Naive thymus-derived CD8-positive, alpha-beta T cell (primary cell): ENCODE data around the gene DPY19L3. TPM values are rescaled to one million over a fixed set of nuclear protein-coding genes. Genes with fewer than 3 reads are reported as not detected.

ENCODE experiments used
- ATAC-seq, 2 donors: fragments of 150-1000 bp; cut with Tn5 transposase in 1 of 2; sonication (Bioruptor Pico), chemical (Tn5 transposase) in 1 of 2; 1 replicate in 1 of 2; 2 replicates in 1 of 2; pipeline ENCODE4 v1.10.0; 2021; ENCODE audit warnings: mild to moderate bottlenecking in 2 of 2, moderate library complexity in 2 of 2
- POLR2A ChIA-PET: fragments of 350-600 bp; sonication (Branson Sonifier 250); formaldehyde crosslinking; loops from one replicate; lab custom pipeline; 2021; ENCODE audit warnings: antibody characterized with exemption; lab: Charles Lee
- DNase-seq, 10 donors: peaks; one replicate each; pipeline versions ENCODE4 v3.0.0 to v3.0.0-alpha.2; 2020 to 2022
- H3K27ac Mint-ChIP-seq, 10 donors: one replicate each; pipeline ENCODE4 v1.8.0; 2020 to 2022; ENCODE audit warnings: mild to moderate bottlenecking in 10 of 10, mixed read lengths in 10 of 10, moderate library complexity in 4 of 10, inconsistent platforms in 1 of 10
- H3K27me3 Mint-ChIP-seq, 5 donors: one replicate each; pipeline ENCODE4 v1.8.0; 2021 to 2022; ENCODE audit warnings: mixed read lengths in 5 of 5
- H3K36me3 Mint-ChIP-seq, 3 donors: one replicate each; pipeline ENCODE4 v1.8.0; 2020 to 2022; ENCODE audit warnings: mixed read lengths in 3 of 3, mild to moderate bottlenecking in 2 of 3, inconsistent platforms in 1 of 3
- H3K4me1 Mint-ChIP-seq, 4 donors: one replicate each; pipeline ENCODE4 v1.8.0; 2021 to 2022; ENCODE audit warnings: mixed read lengths in 4 of 4
- H3K4me3 Mint-ChIP-seq, 10 donors: one replicate each; pipeline ENCODE4 v1.8.0; 2020 to 2022; ENCODE audit warnings: mild to moderate bottlenecking in 10 of 10, mixed read lengths in 10 of 10, moderate library complexity in 6 of 10, inconsistent platforms in 1 of 10
- H3K9me3 Mint-ChIP-seq, 9 donors: one replicate each; pipeline ENCODE4 v1.8.0; 2020 to 2022; ENCODE audit warnings: mixed read lengths in 9 of 9, mild to moderate bottlenecking in 3 of 9, inconsistent platforms in 1 of 9, moderate library complexity in 1 of 9
- polyA plus RNA-seq, 3 donors: library from polyadenylated mRNA; unstranded; fragments of 300-500 nt; fragmentation: Illumina TruSeq; gene quantifications; one replicate each; pipeline ENCODE4 v1.2.3, GENCODE V29; 2021
- total RNA-seq, 8 experiments: library from RNA in 2 of 8; stranded (reverse) in 2 of 8; gene quantifications; one replicate each; pipeline ENCODE4 v1.2.3 and lab custom pipeline; 2021 to 2026

The DPY19L3 gene
- total RNA-seq (10 to 100 TPM; 23.8 to 24.3 TPM), polyA plus RNA-seq (1 to 10 TPM; 2.5 to 4.3 (median 3.9) TPM), total RNA-seq (lab: John Stamatoyannopoulos, UW) (14.3 to 33.9 (median 29.6) reads per million in 6 experiments)

DNA sequence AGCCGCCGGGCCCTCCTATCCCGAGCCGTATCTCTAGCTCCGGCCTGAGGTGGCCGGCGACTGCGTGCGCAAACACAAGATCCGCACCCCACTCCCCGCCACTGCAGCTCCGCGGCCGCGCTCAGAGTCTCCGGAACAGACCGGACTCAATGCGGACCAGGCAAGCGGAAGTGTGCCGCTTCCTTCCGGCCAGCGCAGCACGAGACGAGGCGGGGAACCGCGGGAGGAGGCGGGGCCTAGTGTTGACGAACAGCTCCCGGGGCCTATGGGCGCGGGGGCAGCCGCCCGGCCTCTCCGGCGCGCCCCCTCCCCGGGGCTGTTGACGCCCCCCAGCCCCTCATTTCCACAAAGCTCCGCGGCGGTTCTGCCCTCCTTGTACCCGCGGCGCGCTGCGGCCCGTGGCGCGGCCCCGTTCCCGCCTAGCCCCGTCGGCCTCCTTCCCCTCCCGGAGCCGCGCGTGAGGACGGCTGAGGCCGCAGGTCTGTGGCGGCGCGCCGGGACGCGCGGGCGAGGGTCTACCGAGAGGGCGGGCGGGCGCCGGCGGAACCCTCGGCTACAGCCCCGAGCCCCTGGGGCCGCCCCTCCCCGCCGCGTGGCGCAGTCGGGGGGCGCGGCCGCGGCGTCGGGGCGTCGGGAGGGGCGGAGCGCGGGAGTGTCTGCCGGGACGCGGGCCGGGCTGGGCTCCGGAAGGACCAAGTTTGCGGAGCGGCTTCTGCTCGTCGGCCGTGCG, at the start of gene DPY19L3:
Gene DPY19L3 (plus strand): TSS at position 340 of the 730 bp plus-strand sequence. CDS start 2,484 bp downstream, outside the sequence.
- DNase-seq, result peak; percentile 78 to 94 (median 84)
- no peaks in the 10 kb centered on the region for H3K9me3 Mint-ChIP-seq
- peaks cover 10 to 30% (median 27%) of the 10 kb centered on the region in 4 donors for H3K4me1 Mint-ChIP-seq
- ATAC-seq, result peak; percentile 87 to 89
- POLR2A ChIA-PET, result interaction anchor here (0.7 to 2.9 kb wide), 12 partner anchors 16 to 771 kb away, joined by 3 to 23 read pairs (median 6); partner anchors contain the start of genes PDCD5, RGS9BP and ZNF507
- peak within 1 kb of the TSS; percentile 57 to 94 (median 94) for H3K27ac Mint-ChIP-seq
- peak within 1 kb of the TSS; percentile 79 to 94 (median 90) for H3K4me3 Mint-ChIP-seq
- H3K27me3 Mint-ChIP-seq, result no peaks in the 10 kb centered on the region
- peaks cover 0 to 18% (median 3%) of the 10 kb centered on the region in 3 donors for H3K36me3 Mint-ChIP-seq

DNA sequence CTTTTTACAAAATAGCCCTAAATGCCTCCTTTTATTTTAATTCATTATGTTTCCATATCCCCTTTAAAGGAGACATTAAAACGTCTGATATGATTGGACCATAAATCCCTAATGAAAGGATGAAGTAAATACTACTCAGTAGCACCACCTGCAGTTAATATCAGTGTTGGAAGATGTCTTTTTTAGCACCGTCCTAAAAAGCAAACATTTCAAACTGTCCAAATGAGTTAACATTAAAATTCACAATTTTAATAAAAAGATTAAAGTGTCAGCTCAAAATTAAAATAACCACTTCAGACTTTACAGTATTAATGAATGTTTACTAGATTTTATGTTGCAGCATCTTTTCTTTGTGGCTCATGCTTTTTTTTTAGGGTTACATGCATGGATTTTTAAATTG, 47.9 kb upstream of the DPY19L3 start:
- H3K27me3 Mint-ChIP-seq, result no peaks in the 10 kb centered on the region
- POLR2A ChIA-PET, result interaction anchor here (0.7 to 1.7 kb wide), 2 partner anchors 12 to 110 kb away, joined by 3 to 4 read pairs; partner anchors contain the start of gene ZNF507
- H3K4me1 Mint-ChIP-seq, result peaks cover 25 to 71% (median 58%) of the 10 kb centered on the region in 4 donors
- DNase-seq (no peak), ATAC-seq (no peak)
- H3K9me3 Mint-ChIP-seq, result peaks cover 0 to 4% (median 0%) of the 10 kb centered on the region in 9 donors
- no peak overlapping the region for H3K4me3 Mint-ChIP-seq
- H3K27ac Mint-ChIP-seq, result no peak overlapping the region
- peaks cover 0 to 97% (median 55%) of the 10 kb centered on the region in 3 donors for H3K36me3 Mint-ChIP-seq

GRCh38 chr19:32358321-32358720, 47.2 kb upstream of the DPY19L3 start:
- no peak for ATAC-seq
- POLR2A ChIA-PET, result interaction anchor here (1.7 kb wide), 1 partner anchor 13 kb away, joined by 4 read pairs; the partner anchor contains the start of gene ZNF507
- H3K27ac Mint-ChIP-seq, result peak overlapping the region in 1 of 10 donors; percentile 48

DNA sequence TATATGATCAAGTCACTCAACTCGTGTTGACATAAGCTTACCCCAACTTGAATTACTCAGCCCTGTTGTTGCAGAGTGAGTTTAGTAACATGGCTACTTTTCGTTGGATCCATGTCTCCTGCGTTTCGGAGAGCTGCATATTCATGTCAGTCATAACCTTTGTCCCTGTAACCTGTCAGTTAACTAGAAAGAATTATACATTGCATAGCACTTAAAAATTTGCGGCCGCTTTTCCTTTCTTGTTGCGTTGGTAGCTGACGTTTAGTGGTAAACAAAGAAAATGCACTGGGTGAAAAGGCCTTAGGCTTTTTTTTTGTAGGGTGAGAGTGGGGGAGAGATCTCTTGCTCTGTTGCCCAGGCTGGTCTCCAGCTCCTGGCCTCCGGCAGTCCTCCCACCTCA, 46.0 kb upstream of the DPY19L3 start:
- Mint-ChIP-seq H3K27ac (peak overlapping the region in 1 of 10 donors; percentile 27), H3K4me3 (no peak overlapping the region), H3K4me1 (peaks cover 31 to 70% (median 59%) of the 10 kb centered on the region in 4 donors), H3K9me3 (no peaks in the 10 kb centered on the region), H3K36me3 (peaks cover 7 to 96% (median 53%) of the 10 kb centered on the region in 3 donors), H3K27me3 (no peaks in the 10 kb centered on the region)
- no peak for ATAC-seq
- DNase-seq, result no peak
- POLR2A ChIA-PET, result no interaction called here

More at GRCh38 chr19:32358321-32358720, 47.2 kb upstream of the DPY19L3 start:
- Mint-ChIP-seq H3K27me3 (no peaks in the 10 kb centered on the region), H3K4me3 (no peak overlapping the region), H3K4me1 (peaks cover 28 to 71% (median 59%) of the 10 kb centered on the region in 4 donors), H3K36me3 (peaks cover 1 to 97% (median 55%) of the 10 kb centered on the region in 3 donors), H3K9me3 (peaks cover 0 to 4% (median 0%) of the 10 kb centered on the region in 9 donors)
- no peak for DNase-seq

GRCh38 chr19:32361574-32362317, 43.8 kb upstream of the DPY19L3 start:
- H3K27me3 Mint-ChIP-seq, result no peaks in the 10 kb centered on the region
- peaks cover 32 to 73% (median 62%) of the 10 kb centered on the region in 4 donors for H3K4me1 Mint-ChIP-seq
- H3K4me3 Mint-ChIP-seq, result no peak overlapping the region
- peaks cover 11 to 96% (median 44%) of the 10 kb centered on the region in 3 donors for H3K36me3 Mint-ChIP-seq
- no peaks in the 10 kb centered on the region for H3K9me3 Mint-ChIP-seq
- ATAC-seq (no peak), DNase-seq (no peak)
- POLR2A ChIA-PET, result no interaction called here
- H3K27ac Mint-ChIP-seq, result peak overlapping the region in 3 of 10 donors; percentile 13 to 35 (median 17)

DNA sequence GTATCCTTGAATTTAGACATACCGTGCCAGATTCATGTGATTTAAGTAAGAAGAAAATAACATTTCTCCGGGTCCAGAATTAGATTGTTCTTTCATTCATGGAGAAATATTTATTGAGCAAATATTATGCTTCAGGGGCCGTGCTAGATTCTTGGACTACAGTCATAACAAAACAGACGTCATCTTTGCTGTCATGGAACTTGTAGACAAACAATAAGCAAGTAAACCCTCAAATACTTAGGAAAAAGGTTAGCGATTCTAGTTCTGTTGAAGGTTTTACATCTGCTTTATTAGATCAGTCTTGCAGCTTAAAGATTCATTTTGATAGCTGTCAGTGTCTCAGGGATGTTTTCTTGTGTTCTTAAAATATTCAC, 43.3 kb upstream of the DPY19L3 start:
- H3K4me3 Mint-ChIP-seq, result no peak overlapping the region
- peak overlapping the region in 2 of 10 donors; percentile 17 to 35 for H3K27ac Mint-ChIP-seq
- POLR2A ChIA-PET, result no interaction called here
- no peaks in the 10 kb centered on the region for H3K9me3 Mint-ChIP-seq
- peaks cover 11 to 96% (median 40%) of the 10 kb centered on the region in 3 donors for H3K36me3 Mint-ChIP-seq
- no peaks in the 10 kb centered on the region for H3K27me3 Mint-ChIP-seq
- H3K4me1 Mint-ChIP-seq, result peaks cover 32 to 78% (median 67%) of the 10 kb centered on the region in 4 donors
- DNase-seq (no peak), ATAC-seq (no peak)

GRCh38 chr19:32363175-32363574, 42.4 kb upstream of the DPY19L3 start:
- Mint-ChIP-seq H3K4me1 (peaks cover 35 to 84% (median 71%) of the 10 kb centered on the region in 4 donors), H3K4me3 (no peak overlapping the region), H3K27ac (peak overlapping the region in 1 of 10 donors; percentile 55), H3K27me3 (no peaks in the 10 kb centered on the region), H3K9me3 (no peaks in the 10 kb centered on the region), H3K36me3 (peaks cover 11 to 94% (median 38%) of the 10 kb centered on the region in 3 donors)
- POLR2A ChIA-PET, result no interaction called here
- DNase-seq (no peak), ATAC-seq (no peak)

GRCh38 chr19:32363632-32364031, 41.9 kb upstream of the DPY19L3 start:
- Mint-ChIP-seq H3K36me3 (peaks cover 11 to 94% (median 39%) of the 10 kb centered on the region in 3 donors), H3K9me3 (no peaks in the 10 kb centered on the region), H3K27ac (peak overlapping the region in 2 of 10 donors; percentile 32 to 37), H3K27me3 (no peaks in the 10 kb centered on the region), H3K4me1 (peaks cover 35 to 86% (median 75%) of the 10 kb centered on the region in 4 donors), H3K4me3 (no peak overlapping the region)
- no peak for DNase-seq
- POLR2A ChIA-PET, result no interaction called here
- ATAC-seq, result no peak

- no peak for ATAC-seq
- H3K9me3 Mint-ChIP-seq, result no peaks in the 10 kb centered on the region
- H3K36me3 Mint-ChIP-seq, result peaks cover 11 to 90% (median 42%) of the 10 kb centered on the region in 3 donors
- POLR2A ChIA-PET, result no interaction called here
- H3K27me3 Mint-ChIP-seq, result no peaks in the 10 kb centered on the region
- peak overlapping the region in 2 of 10 donors; percentile 24 to 32 for H3K27ac Mint-ChIP-seq
- no peak for DNase-seq
- peaks cover 35 to 89% (median 77%) of the 10 kb centered on the region in 4 donors for H3K4me1 Mint-ChIP-seq
- no peak overlapping the region for H3K4me3 Mint-ChIP-seq
These were observed 41.5 kb upstream of the DPY19L3 start for GRCh38 chr19:32364040-32364439.

DNA sequence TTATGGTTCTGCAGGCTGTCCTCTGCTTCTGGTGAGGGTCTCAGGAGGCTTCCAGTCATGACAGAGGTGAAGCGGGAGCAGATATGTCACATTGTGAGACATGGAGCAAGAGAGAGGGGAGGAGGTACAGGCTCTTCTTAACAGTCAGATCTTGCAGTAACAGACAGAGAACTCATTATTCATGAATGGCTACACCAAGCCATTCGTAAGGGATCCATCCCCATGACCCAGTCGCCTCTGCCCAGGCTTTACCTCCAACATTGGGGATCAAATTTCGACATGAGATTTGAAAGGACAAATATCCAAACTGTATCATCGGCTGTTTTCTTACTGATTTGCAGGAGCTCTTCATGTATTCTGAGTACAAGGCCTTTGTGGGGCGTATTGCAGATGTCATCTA, 38.5 kb upstream of the DPY19L3 start:
- POLR2A ChIA-PET, result no interaction called here
- DNase-seq (no peak), ATAC-seq (no peak)
- Mint-ChIP-seq H3K4me1 (peaks cover 33 to 81% (median 70%) of the 10 kb centered on the region in 4 donors), H3K4me3 (no peak overlapping the region), H3K36me3 (peaks cover 14 to 88% (median 50%) of the 10 kb centered on the region in 3 donors), H3K27me3 (no peaks in the 10 kb centered on the region), H3K27ac (peak overlapping the region in 8 of 10 donors; percentile 4 to 68 (median 22)), H3K9me3 (no peaks in the 10 kb centered on the region)

DNA sequence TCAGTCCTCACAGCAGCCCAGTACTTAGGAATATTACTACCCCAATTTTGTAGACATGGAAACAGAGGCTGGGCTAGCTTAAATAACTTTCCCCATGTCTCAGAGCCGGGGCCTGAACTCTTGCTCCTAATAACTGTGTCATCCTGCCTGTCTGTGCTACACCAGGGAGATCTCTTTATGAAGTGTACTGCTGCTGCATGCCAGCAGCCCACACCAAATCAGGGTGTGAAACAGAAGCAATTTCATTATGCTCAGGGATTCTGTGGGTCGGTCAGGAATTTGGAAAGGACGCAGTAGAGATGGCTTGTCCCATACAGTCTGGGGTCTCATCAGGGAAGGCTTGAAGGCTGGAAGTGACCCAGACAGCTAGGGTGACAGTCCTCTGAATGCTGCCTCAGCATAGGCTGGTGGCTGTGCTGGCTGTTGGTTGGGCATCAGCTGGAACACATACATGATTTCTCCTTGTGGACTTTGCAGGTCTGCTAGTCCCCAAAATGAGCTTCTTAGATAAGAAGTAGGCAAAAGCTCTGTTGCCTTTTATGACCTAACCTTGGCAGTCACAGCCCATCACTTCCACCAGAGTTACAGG, 37.5 kb upstream of the DPY19L3 start:
- Mint-ChIP-seq H3K9me3 (peaks cover 0 to 4% (median 0%) of the 10 kb centered on the region in 9 donors), H3K27me3 (no peaks in the 10 kb centered on the region), H3K4me1 (peaks cover 29 to 71% (median 60%) of the 10 kb centered on the region in 4 donors), H3K4me3 (no peak overlapping the region), H3K27ac (peak overlapping the region in 5 of 10 donors; percentile 21 to 54 (median 37)), H3K36me3 (peaks cover 20 to 88% (median 52%) of the 10 kb centered on the region in 3 donors)
- ATAC-seq, result no peak
- POLR2A ChIA-PET, result no interaction called here
- no peak for DNase-seq

- Mint-ChIP-seq H3K9me3 (peaks cover 0 to 4% (median 0%) of the 10 kb centered on the region in 9 donors), H3K36me3 (peaks cover 22 to 88% (median 51%) of the 10 kb centered on the region in 3 donors), H3K4me3 (no peak overlapping the region), H3K27me3 (no peaks in the 10 kb centered on the region), H3K4me1 (peaks cover 24 to 67% (median 55%) of the 10 kb centered on the region in 4 donors), H3K27ac (peak overlapping the region in 2 of 10 donors; percentile 7 to 21)
- no peak for ATAC-seq
- DNase-seq, result no peak
- POLR2A ChIA-PET, result no interaction called here
These were observed 36.8 kb upstream of the DPY19L3 start for GRCh38 chr19:32368787-32369186.
